Neural progenitor cell (in vitro differentiated cells): ENCODE data around the gene UCHL1. TPM values are rescaled to one million over a fixed set of nuclear protein-coding genes. Genes with fewer than 3 reads are reported as not detected.
A peak's percentile ranks its signal among the peaks of the same experiment; 100 is the strongest.

Source experiments
- DNase-seq: peaks from one replicate; pipeline ENCODE4 v3.0.0-alpha.2; 2016; ENCODE audit warnings: low spot score
- H2AFZ ChIP-seq: fragments of 200-600 bp; sonication (generic); replicated peaks from 2 replicates; pipeline ENCODE4 v1.6.1; 2016; ENCODE audit warnings: antibody characterized with exemption
- H3F3A ChIP-seq: fragments of 200-600 bp; sonication (generic); 2 replicates; pipeline ENCODE4 v1.6.1; 2016; ENCODE audit warnings: antibody characterized with exemption, low read depth
- H3K27ac ChIP-seq: fragments of 200-600 bp; sonication (generic); 2 replicates; pipeline ENCODE4 v1.5.1; 2016; ENCODE audit warnings: mild to moderate bottlenecking
- H3K27me3 ChIP-seq: fragments of 200-600 bp; sonication (generic); 2 replicates; pipeline ENCODE4 v1.6.1; 2016; ENCODE audit warnings: mild to moderate bottlenecking, moderate library complexity
- H3K36me3 ChIP-seq: fragments of 200-600 bp; sonication (generic); 2 replicates; pipeline ENCODE4 v1.5.1; 2016
- H3K4me1 ChIP-seq: fragments of 200-600 bp; sonication (generic); 2 replicates; pipeline ENCODE4 v1.6.1; 2016; ENCODE audit warnings: mixed run types
- H3K4me2 ChIP-seq: fragments of 200-600 bp; sonication (generic); 2 replicates; pipeline ENCODE4 v1.6.1; 2016
- H3K4me3 ChIP-seq: fragments of 200-600 bp; sonication (generic); 2 replicates; pipeline ENCODE4 v1.5.1; 2016
- H3K79me2 ChIP-seq: fragments of 200-600 bp; sonication (generic); 2 replicates; pipeline ENCODE4 v1.6.1; 2016; ENCODE audit warnings: low read depth
- H3K9ac ChIP-seq: fragments of 200-600 bp; sonication (generic); 2 replicates; pipeline ENCODE4 v1.6.1; 2016
- H3K9me3 ChIP-seq: fragments of 200-600 bp; sonication (generic); 2 replicates; pipeline ENCODE4 v1.5.1; 2016; ENCODE audit warnings: low read depth
- H4K20me1 ChIP-seq: fragments of 200-600 bp; sonication (generic); 2 replicates; pipeline ENCODE4 v1.6.1; 2016; ENCODE audit warnings: low read depth
- H3K27ac Mint-ChIP-seq: 3 replicates; pipeline ENCODE4 v1.8.0; 2021; ENCODE audit warnings: mixed read lengths
- H3K27me3 Mint-ChIP-seq: 2 replicates; pipeline ENCODE4 v1.8.0; 2022; ENCODE audit warnings: low read depth, mild to moderate bottlenecking, inconsistent platforms, moderate library complexity, mixed read lengths; ENCODE audit not compliant: insufficient read depth
- H3K36me3 Mint-ChIP-seq: 3 replicates; pipeline ENCODE4 v1.8.0; 2021; ENCODE audit warnings: mixed read lengths
- H3K4me1 Mint-ChIP-seq: 3 replicates; pipeline ENCODE4 v1.8.0; 2021; ENCODE audit warnings: mixed read lengths
- H3K4me3 Mint-ChIP-seq: 3 replicates; pipeline ENCODE4 v1.8.0; 2021; ENCODE audit warnings: mild to moderate bottlenecking, moderate library complexity, mixed read lengths
- H3K9me3 Mint-ChIP-seq: 3 replicates; pipeline ENCODE4 v1.8.0; 2020; ENCODE audit warnings: mixed read lengths
- EZH2 ChIP-seq: fragments of 200-600 bp; sonication (generic); IDR thresholded peaks from 2 replicates; pipeline ENCODE4 v1.6.1; 2017; ENCODE audit warnings: antibody characterized with exemption, mild to moderate bottlenecking, moderate library complexity
- EZH2phosphoT487 ChIP-seq: fragments of 200-600 bp; sonication (generic); IDR thresholded peaks from 2 replicates; pipeline ENCODE4 v1.6.1; 2017; ENCODE audit warnings: antibody characterized with exemption
- total RNA-seq: library from RNA; depleted of rRNA; stranded (reverse); fragments of >200 nt; gene quantifications from 2 replicates; pipeline ENCODE4 v1.2.3, GENCODE V29; 2015; ENCODE audit warnings: low replicate concordance
- TF ChIP-seq, protein P1 (sequence below): fragments of 200-600 bp; sonication (generic); IDR thresholded peaks from 2 replicates; pipeline ENCODE4 v1.5.1; 2017; ENCODE audit warnings: antibody characterized with exemption, mild to moderate bottlenecking

Gene UCHL1
- total RNA-seq, 1 donor from 2014 or later = 535 TPM

DNA sequence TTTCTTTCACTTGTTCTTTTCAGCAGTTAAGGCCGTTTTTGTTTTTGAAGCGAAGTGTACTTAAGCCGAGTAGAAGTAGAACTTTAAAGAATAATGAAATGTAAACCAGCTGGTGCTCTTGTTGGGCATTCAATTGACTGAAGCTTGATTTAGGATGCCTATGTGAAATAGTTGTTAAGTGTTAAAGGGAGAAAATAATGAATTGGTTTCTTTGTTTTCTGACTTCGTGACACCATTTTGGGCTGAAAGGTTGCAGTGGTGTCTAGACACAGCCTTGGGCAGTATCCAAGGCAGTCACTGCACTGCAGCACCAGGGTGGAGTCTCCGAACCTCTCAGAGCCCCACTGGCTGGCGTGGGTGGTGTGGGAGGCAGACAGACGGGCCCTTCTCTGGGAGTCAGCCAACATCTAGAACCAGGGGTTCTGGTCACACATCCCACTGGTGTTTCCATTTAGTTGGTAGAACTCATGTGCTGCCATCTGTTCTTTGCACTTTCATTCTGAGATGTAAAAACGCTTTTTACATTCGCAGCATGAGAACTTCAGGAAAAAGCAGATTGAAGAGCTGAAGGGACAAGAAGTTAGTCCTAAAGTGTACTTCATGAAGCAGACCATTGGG is 3.5 kb downstream of the UCHL1 start:
- H3K27me3 Mint-ChIP-seq = peaks cover 3% of the 10 kb centered on the region
- no peak overlapping the region for H3K4me3 Mint-ChIP-seq
- Histone ChIP-seq H3K9me3 (no peaks in the 10 kb centered on the region), H4K20me1 (peaks cover 41% of the 10 kb centered on the region), H2AFZ (no peak overlapping the region), H3K4me2 (no peak overlapping the region), H3K79me2 (peaks cover 39% of the 10 kb centered on the region), H3K27me3 (no peaks in the 10 kb centered on the region), H3K9ac (no peak overlapping the region), H3F3A (peaks cover 49% of the 10 kb centered on the region), H3K27ac (no peak overlapping the region), H3K4me1 (peaks cover 41% of the 10 kb centered on the region), H3K36me3 (peaks cover 36% of the 10 kb centered on the region), H3K4me3 (no peak overlapping the region)
- DNase-seq = no peak
- peaks cover 38% of the 10 kb centered on the region for H3K4me1 Mint-ChIP-seq
- TF ChIP-seq EZH2phosphoT487 = no peak
- no peak for TF ChIP-seq EZH2
- TF ChIP-seq, protein P1, sequence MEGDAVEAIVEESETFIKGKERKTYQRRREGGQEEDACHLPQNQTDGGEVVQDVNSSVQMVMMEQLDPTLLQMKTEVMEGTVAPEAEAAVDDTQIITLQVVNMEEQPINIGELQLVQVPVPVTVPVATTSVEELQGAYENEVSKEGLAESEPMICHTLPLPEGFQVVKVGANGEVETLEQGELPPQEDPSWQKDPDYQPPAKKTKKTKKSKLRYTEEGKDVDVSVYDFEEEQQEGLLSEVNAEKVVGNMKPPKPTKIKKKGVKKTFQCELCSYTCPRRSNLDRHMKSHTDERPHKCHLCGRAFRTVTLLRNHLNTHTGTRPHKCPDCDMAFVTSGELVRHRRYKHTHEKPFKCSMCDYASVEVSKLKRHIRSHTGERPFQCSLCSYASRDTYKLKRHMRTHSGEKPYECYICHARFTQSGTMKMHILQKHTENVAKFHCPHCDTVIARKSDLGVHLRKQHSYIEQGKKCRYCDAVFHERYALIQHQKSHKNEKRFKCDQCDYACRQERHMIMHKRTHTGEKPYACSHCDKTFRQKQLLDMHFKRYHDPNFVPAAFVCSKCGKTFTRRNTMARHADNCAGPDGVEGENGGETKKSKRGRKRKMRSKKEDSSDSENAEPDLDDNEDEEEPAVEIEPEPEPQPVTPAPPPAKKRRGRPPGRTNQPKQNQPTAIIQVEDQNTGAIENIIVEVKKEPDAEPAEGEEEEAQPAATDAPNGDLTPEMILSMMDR = no peak
- H3K36me3 Mint-ChIP-seq = peaks cover 30% of the 10 kb centered on the region
- H3K27ac Mint-ChIP-seq = no peak overlapping the region
- H3K9me3 Mint-ChIP-seq = no peaks in the 10 kb centered on the region

DNA sequence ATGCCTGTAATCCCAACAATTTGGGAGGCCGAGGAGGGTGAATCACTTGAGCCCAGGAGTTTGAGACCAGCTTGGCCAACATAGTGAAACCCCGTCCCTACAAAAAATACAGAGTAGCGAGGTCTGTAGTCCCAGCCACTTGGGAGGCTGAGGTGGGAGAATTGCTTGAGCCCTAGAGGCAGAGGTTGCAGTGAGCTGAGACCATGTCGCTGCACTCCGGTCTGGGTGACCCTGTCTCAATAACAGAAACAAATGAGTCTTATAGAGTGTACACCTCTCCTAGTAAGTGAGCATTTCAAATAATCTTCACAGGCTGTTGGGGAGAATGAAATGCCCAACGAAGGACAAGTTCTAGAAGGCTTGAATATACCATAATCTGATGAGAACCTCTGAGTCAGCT is 5.5 kb downstream of the UCHL1 start:
- H3K79me2 ChIP-seq = peaks cover 35% of the 10 kb centered on the region
- peaks cover 51% of the 10 kb centered on the region for H3F3A ChIP-seq
- no peaks in the 10 kb centered on the region for H3K9me3 Mint-ChIP-seq
- no peaks in the 10 kb centered on the region for H3K9me3 ChIP-seq
- no peak overlapping the region for H2AFZ ChIP-seq
- peaks cover 3% of the 10 kb centered on the region for H3K27me3 Mint-ChIP-seq
- DNase-seq = no peak
- no peak overlapping the region for H3K4me3 ChIP-seq
- H3K4me1 Mint-ChIP-seq = peaks cover 31% of the 10 kb centered on the region
- no peak overlapping the region for H3K9ac ChIP-seq
- H3K4me2 ChIP-seq = no peak overlapping the region
- no peak overlapping the region for H3K27ac ChIP-seq
- H3K36me3 Mint-ChIP-seq = peaks cover 44% of the 10 kb centered on the region
- H4K20me1 ChIP-seq = peaks cover 41% of the 10 kb centered on the region
- TF ChIP-seq, protein P1 = no peak
- no peak for TF ChIP-seq EZH2
- no peak for TF ChIP-seq EZH2phosphoT487
- H3K27me3 ChIP-seq = no peaks in the 10 kb centered on the region
- H3K4me1 ChIP-seq = peaks cover 33% of the 10 kb centered on the region
- H3K27ac Mint-ChIP-seq = no peak overlapping the region
- H3K4me3 Mint-ChIP-seq = no peak overlapping the region
- peaks cover 36% of the 10 kb centered on the region for H3K36me3 ChIP-seq

- no peaks in the 10 kb centered on the region for H3K9me3 Mint-ChIP-seq
Observed at GRCh38 chr4:41264212-41264611, 7.5 kb downstream of the UCHL1 start.

More at GRCh38 chr4:41264212-41264611, 7.5 kb downstream of the UCHL1 start:
- Histone ChIP-seq H3K4me1 (peaks cover 21% of the 10 kb centered on the region), H3K4me3 (no peak overlapping the region), H3K27me3 (no peaks in the 10 kb centered on the region), H3F3A (peaks cover 54% of the 10 kb centered on the region), H3K9me3 (no peaks in the 10 kb centered on the region), H3K36me3 (peaks cover 36% of the 10 kb centered on the region), H4K20me1 (peaks cover 26% of the 10 kb centered on the region), H2AFZ (no peak overlapping the region), H3K4me2 (no peak overlapping the region), H3K27ac (peak overlapping the region; percentile 1), H3K79me2 (peaks cover 15% of the 10 kb centered on the region), H3K9ac (no peak overlapping the region)
- peak; percentile 38 for DNase-seq
- no peaks in the 10 kb centered on the region for H3K27me3 Mint-ChIP-seq
- H3K27ac Mint-ChIP-seq = peak overlapping the region; percentile 42
- H3K4me3 Mint-ChIP-seq = no peak overlapping the region
- H3K4me1 Mint-ChIP-seq = peaks cover 18% of the 10 kb centered on the region
- TF ChIP-seq EZH2 (no peak), EZH2phosphoT487 (no peak)
- TF ChIP-seq, protein P1 = no peak
- H3K36me3 Mint-ChIP-seq = peaks cover 61% of the 10 kb centered on the region
